ENCODE results near the gene PRRT1. TPM values are rescaled to one million over a fixed set of nuclear protein-coding genes. Genes with fewer than 3 reads are reported as not detected.
"Not testable (repeated sequence)": the region's sequence is repeated elsewhere in the genome, so short reads cannot be mapped to it uniquely, and the experiment has no call there.

Gene PRRT1
- polyA plus RNA-seq, 1 donor (not counting 4 experiments of a cell fraction or from before 2014, with no cell fraction given): 0.09 TPM

GRCh38 chr6:32102255-32102654, 49.5 kb downstream of the PRRT1 start:
- Histone ChIP-seq H2AFZ (ENCODE audit: control insufficient read depth, low read length) (no peak overlapping the region), H3K27me3 (ENCODE audit: control insufficient read depth, extremely low read depth, insufficient read depth, low read length) (peaks cover 7% of the 10 kb centered on the region), H3K4me2 (ENCODE audit: control insufficient read depth, extremely low read depth, insufficient read depth, low read depth, low read length) (no peak overlapping the region), H4K20me1 (ENCODE audit: control insufficient read depth, extremely low read depth, insufficient read depth, low read length) (no peaks in the 10 kb centered on the region), H3K9ac (ENCODE audit: control insufficient read depth, extremely low read depth, insufficient read depth, low read length) (no peak overlapping the region), H3K4me3 (ENCODE audit: control insufficient read depth in 2 of 3, extremely low read depth in 1 of 3, insufficient read depth in 2 of 3, low read depth in 1 of 3, low read length in 3 of 3) (no peak overlapping the region), H3K9me1 (ENCODE audit: control insufficient read depth, extremely low read depth, insufficient read depth, low read length) (no peaks in the 10 kb centered on the region), H3K27ac (ENCODE audit: control insufficient read depth, insufficient read depth, low read length) (no peak overlapping the region), H3K4me1 (ENCODE audit: control insufficient read depth, extremely low read depth, insufficient read depth, low read length) (peaks cover 3% of the 10 kb centered on the region), H3K36me3 (ENCODE audit: control insufficient read depth in 2 of 2, extremely low read depth in 1 of 2, insufficient read depth in 2 of 2, low read length in 2 of 2) (no peaks in the 10 kb centered on the region), H3K79me2 (ENCODE audit: control insufficient read depth, insufficient read depth, low read length) (no peaks in the 10 kb centered on the region), H3K9me3 (ENCODE audit: control insufficient read depth, low read depth, low read length) (no peaks in the 10 kb centered on the region)
- no peak for FAIRE-seq
- dilution Hi-C loops (cut with MboI; ENCODE audit: extremely low pct_ligation_motif_present, low sequenced_read_pairs): no loop called here
- no peak for TF ChIP-seq EZH2 (IDR thresholded peaks at IDR 0.05; ENCODE audit: low read length)
- TF ChIP-seq CTCF (optimal IDR thresholded peaks at IDR 0.05 in 1 of 3, IDR thresholded peaks at IDR 0.05 in 1 of 3, conservative IDR thresholded peaks at IDR 0.05 in 1 of 3; ENCODE audit: extremely low read depth in 1 of 3, insufficient read depth in 2 of 3, low read length in 3 of 3): no peak
- DNase-seq (ENCODE audit: low read depth, low spot score): no peak

- H3K27me3 ChIP-seq (ENCODE audit: control insufficient read depth, extremely low read depth, insufficient read depth, low read length): peaks cover 27% of the 10 kb centered on the region
- H3K27ac ChIP-seq (ENCODE audit: control insufficient read depth, insufficient read depth, low read length); H3K9me3 ChIP-seq (ENCODE audit: control insufficient read depth, low read depth, low read length); H3K9ac ChIP-seq (ENCODE audit: control insufficient read depth, extremely low read depth, insufficient read depth, low read length); H3K4me2 ChIP-seq (ENCODE audit: control insufficient read depth, extremely low read depth, insufficient read depth, low read depth, low read length); H3K79me2 ChIP-seq (ENCODE audit: control insufficient read depth, insufficient read depth, low read length); H3K36me3 ChIP-seq (ENCODE audit: control insufficient read depth in 2 of 2, extremely low read depth in 1 of 2, insufficient read depth in 2 of 2, low read length in 2 of 2); H2AFZ ChIP-seq (ENCODE audit: control insufficient read depth, low read length); dilution Hi-C loops (cut with MboI; ENCODE audit: extremely low pct_ligation_motif_present, low sequenced_read_pairs); H3K4me3 ChIP-seq (ENCODE audit: control insufficient read depth in 2 of 3, extremely low read depth in 1 of 3, insufficient read depth in 2 of 3, low read depth in 1 of 3, low read length in 3 of 3); FAIRE-seq; H3K4me1 ChIP-seq (ENCODE audit: control insufficient read depth, extremely low read depth, insufficient read depth, low read length); DNase-seq (ENCODE audit: low read depth, low spot score); H4K20me1 ChIP-seq (ENCODE audit: control insufficient read depth, extremely low read depth, insufficient read depth, low read length); H3K9me1 ChIP-seq (ENCODE audit: control insufficient read depth, extremely low read depth, insufficient read depth, low read length): not testable (repeated sequence)
These were observed 51.5 kb downstream of the PRRT1 start for GRCh38 chr6:32100251-32100650.

Small RNAs within 50 kb of the gene (small RNA-seq; reads per million reads assigned to genes)
- gene AL662884.1 (ENCODE audit: insufficient read length in 3 of 3, low read depth in 3 of 3, low replicate concordance in 1 of 3) (0 reads per million in 3 experiments), gene MIR6833 (ENCODE audit: insufficient read length in 3 of 3, low read depth in 3 of 3, low replicate concordance in 1 of 3) (0 reads per million in 3 experiments)

Other genes starting within 250 kb of the PRRT1 start
- gene ZBTB12, start 249.9 kb downstream of the PRRT1 start, polyA plus RNA-seq: 0.55 to 0.64 TPM (median 0.63 TPM) in 3 replicates
- 0.04 TPM in 1 of 3 replicates, not detected in the others for gene C2, start 224.2 kb downstream of the PRRT1 start, polyA plus RNA-seq
- 0.84 to 2.9 TPM (median 2.5 TPM) in 3 replicates for gene CFB, start 205.8 kb downstream of the PRRT1 start, polyA plus RNA-seq
- 45.1 to 57.9 TPM (median 51.9 TPM) in 3 replicates for gene NELFE, start 193.0 kb downstream of the PRRT1 start, polyA plus RNA-seq
- 24.5 to 37.7 TPM (median 37.5 TPM) in 3 replicates for gene SKIC2, start 192.8 kb downstream of the PRRT1 start, polyA plus RNA-seq
- 7.0 to 10.4 TPM (median 7.6 TPM) in 3 replicates for gene DXO, start 179.8 kb downstream of the PRRT1 start, polyA plus RNA-seq
- gene C4A, start 169.9 kb downstream of the PRRT1 start, polyA plus RNA-seq: 1.2 to 2.9 TPM (median 1.4 TPM) in 3 replicates
- gene C4B, start 137.1 kb downstream of the PRRT1 start, polyA plus RNA-seq: 1.3 to 2.8 TPM (median 1.8 TPM) in 3 replicates
- 0.04 to 0.05 TPM in 2 of 3 replicates, not detected in the other for gene CYP21A2, start 113.5 kb downstream of the PRRT1 start, polyA plus RNA-seq
- 0.02 to 0.25 TPM (median 0.06 TPM) in 3 replicates for gene TNXB, start 42.6 kb downstream of the PRRT1 start, polyA plus RNA-seq
- 30.4 to 51.2 TPM (median 37.9 TPM) in 3 replicates for gene ATF6B, start 23.7 kb downstream of the PRRT1 start, polyA plus RNA-seq
- 4.2 to 5.6 TPM (median 4.9 TPM) in 3 replicates for gene FKBPL, start 21.7 kb downstream of the PRRT1 start, polyA plus RNA-seq
- 15.0 to 21.0 TPM (median 15.6 TPM) in 3 replicates for gene PPT2, start 2.2 kb upstream of the PRRT1 start, polyA plus RNA-seq
- 1.7 to 4.2 TPM (median 3.7 TPM) in 3 replicates for gene EGFL8, start 12.7 kb upstream of the PRRT1 start, polyA plus RNA-seq
- 46.4 to 85.1 TPM (median 54.7 TPM) in 3 replicates for gene AGPAT1, start 24.1 kb upstream of the PRRT1 start, polyA plus RNA-seq
- gene RNF5, start 26.5 kb upstream of the PRRT1 start, polyA plus RNA-seq: 29.6 to 43.2 TPM (median 33.2 TPM) in 3 replicates
- gene AGER, start 32.3 kb upstream of the PRRT1 start, polyA plus RNA-seq: 2.0 to 2.4 TPM (median 2.4 TPM) in 3 replicates
- gene PBX2, start 38.3 kb upstream of the PRRT1 start, polyA plus RNA-seq: 43.5 to 54.9 TPM (median 44.0 TPM) in 3 replicates
- 2.8 to 6.5 TPM (median 3.6 TPM) in 3 replicates for gene GPSM3, start 40.7 kb upstream of the PRRT1 start, polyA plus RNA-seq
- gene NOTCH4, start 72.1 kb upstream of the PRRT1 start, polyA plus RNA-seq: 0.07 to 0.13 TPM (median 0.11 TPM) in 3 replicates
- not detected in 3 replicates for gene TSBP1, start 220.0 kb upstream of the PRRT1 start, polyA plus RNA-seq